GM18520 (cell line): ENCODE measurements around the gene TPSB2.

ENCODE experiments used
- ATAC-seq: cut with Tn5 transposase; IDR thresholded peaks from one replicate; pipeline ENCODE4 v1.9.1; 2021; ENCODE audit not compliant: unreplicated experiment

Gene TPSB2

DNA sequence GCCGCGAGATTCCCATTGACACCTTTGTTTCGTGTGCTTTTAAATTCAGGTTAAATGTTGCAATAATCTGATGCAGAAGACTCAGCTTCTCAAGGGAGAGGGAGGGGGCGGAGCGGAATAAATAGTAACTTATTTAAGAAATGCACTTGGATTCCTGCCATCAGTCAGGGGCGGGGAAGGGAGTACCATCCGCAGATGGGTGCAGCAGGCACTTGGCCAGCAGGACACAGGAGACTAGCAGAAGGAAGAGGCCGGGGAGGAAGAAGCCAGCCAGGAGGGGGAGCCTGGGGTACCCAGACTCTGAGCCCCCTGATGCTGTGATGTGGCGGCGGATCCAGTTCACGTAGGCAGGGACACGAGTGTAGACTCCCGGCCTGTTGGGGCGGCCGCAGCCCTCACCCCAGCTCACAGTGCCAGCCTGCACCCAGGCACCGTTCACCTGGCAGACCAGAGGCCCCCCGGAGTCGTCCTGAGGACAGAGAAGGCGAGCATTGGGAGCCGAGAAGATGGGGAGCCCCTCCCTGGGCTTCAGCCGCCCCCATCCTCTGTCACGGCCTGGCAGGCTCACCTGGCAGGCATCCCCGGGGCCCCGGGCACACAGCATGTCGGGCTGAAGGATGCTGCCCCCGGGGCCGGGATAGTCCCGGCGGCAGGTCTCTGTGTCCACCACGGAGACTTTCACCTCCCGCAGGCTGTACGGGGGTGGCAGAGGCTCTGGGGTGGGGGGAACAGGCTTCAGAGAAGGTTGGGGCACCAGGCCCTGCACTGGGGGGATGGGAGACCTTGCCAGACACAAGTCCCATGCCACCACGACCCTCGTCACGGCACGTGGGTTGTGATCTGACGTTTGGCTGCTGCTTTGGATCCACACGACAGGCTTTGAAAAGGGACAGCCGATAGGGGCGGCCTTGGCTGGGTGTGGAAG is 8.1 kb downstream of the TPSB2 start:
- no peak for ATAC-seq

DNA sequence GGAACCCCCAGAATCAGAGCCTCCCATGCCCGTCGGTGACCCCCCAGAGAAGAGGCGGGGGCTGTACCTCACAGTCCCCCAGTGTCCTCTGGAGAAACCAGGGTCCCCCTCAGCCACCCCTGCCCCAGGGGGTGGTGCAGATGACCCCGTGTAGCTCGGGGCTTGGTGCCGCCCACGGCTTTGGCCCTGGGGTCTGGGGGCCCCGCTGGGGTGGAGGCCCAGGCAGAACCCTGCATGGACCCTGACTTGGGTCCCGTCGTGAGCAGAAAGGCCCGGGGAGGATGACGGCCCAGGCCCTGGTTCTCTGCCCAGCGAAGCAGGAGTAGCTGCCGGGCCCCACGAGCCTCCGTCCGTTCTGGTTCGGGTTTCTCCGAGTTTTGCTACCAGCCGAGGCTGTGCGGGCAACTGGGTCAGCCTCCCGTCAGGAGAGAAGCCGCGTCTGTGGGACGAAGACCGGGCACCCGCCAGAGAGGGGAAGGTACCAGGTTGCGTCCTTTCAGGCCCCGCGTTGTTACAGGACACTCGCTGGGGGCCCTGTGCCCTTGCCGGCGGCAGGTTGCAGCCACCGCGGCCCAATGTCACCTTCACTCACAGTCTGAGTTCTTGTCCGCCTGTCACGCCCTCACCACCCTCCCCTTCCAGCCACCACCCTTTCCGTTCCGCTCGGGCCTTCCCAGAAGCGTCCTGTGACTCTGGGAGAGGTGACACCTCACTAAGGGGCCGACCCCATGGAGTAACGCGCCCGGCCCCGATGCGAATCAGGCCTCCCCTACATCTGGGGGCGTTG is 8.9 kb downstream of the TPSB2 start:
- no peak for ATAC-seq

- ATAC-seq, result no peak
These were observed 9.8 kb downstream of the TPSB2 start for GRCh38 chr16:1220098-1220728.

DNA sequence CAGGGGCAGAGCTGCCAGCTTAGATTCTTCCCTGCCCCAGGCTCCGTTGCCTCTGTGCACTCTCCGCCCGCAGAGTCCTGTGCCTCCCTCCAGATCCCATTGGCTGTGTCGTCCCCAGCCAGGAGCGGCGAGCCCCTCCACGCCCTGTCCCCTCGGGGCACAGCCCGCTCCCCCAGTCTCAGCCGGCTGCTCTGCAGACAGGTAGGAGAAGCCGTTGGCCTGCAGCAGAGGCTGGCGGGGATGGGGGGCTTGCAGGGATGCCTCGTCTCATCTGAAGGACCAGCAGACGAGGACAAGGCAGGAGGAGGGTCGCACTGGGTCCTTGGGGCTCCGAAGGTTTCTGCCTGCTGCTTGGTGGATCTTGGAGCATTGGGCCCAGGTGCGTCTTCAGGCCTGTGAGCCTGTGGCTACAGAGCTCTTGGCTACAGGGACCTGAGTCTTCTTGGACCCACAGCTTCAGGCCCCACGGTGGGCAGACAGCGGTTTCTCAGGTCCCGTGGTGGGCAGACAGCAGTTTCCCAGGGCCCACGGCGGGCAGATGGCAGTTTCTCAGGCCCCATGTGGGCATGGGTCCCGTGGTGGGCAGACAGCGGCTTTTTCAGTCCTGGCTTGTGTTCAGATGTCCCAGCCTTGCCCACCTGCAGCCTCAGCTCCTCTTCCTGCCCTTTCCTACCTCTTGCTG is 10.9 kb downstream of the TPSB2 start:
- ATAC-seq, result no peak

DNA sequence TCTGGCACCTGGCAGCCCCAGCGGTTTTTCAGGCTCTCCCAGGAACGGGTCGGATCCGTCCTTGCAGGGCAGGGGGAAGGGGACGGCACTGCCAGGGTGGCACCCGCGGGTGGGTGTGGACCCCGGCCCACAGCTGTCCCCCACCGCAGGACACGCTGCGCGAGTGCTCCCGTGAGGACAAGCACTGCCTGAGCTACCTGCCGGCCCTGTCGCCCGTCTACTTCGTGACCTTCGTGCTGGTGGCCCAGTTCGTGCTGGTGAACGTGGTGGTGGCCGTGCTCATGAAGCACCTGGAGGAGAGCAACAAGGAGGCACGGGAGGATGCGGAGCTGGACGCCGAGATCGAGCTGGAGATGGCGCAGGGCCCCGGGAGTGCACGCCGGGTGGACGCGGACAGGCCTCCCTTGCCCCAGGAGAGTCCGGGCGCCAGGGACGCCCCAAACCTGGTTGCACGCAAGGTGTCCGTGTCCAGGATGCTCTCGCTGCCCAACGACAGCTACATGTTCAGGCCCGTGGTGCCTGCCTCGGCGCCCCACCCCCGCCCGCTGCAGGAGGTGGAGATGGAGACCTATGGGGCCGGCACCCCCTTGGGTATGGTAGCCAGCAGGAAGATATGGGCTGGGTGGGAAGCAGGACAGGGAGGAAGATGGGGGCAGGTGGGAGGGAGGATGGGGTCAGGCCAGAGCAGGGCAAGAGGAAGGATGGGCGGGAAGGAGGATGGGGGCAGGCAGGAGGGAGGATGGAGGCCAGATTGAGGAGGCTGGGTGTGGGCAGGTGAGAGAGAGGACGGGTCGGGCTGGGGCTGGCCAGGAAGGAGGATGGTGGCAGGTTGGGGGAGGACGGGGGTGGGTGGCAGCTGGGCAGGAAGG is 11.7 kb downstream of the TPSB2 start:
- ATAC-seq, result no peak

DNA sequence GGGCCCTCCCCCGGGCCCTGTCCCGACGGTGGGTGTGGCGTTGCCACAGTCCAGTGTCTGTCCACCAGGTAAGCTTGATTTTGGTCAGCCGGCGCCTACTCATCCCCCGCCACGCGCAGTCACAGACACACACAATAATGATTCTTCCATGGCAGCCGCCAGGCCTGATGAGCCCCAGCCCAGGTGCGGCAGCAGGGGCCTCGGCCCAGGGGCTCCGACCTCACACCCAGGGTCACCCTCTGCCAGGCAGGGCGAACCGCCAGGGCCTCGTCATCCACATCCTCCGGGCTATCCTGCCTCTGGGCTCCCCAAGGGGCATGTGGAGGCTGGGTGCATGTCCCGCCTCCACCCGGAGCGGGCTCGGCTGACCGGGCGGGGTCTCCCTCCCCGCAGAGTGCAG is 12.5 kb downstream of the TPSB2 start:
- ATAC-seq, result no peak

GRCh38 chr16:1216681-1217400 is 13.1 kb downstream of the TPSB2 start:
- ATAC-seq, result no peak

DNA sequence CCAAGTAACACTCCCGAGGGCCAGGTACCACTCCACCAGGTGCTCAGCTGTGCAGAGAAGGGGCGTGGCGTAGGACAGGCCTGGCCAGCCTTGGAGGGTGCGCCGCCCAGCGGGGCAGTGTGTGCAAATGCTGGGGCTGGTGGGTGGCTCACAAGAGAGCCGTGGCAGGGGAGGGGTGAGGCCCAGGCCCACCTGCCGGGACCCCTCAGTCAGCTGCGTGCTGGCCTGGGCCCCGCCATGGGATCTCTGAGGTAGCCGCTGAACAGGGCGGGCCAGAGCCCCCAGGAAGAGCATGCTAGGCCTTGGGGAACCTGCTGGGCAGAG is 13.7 kb downstream of the TPSB2 start:
- ATAC-seq, result no peak

DNA sequence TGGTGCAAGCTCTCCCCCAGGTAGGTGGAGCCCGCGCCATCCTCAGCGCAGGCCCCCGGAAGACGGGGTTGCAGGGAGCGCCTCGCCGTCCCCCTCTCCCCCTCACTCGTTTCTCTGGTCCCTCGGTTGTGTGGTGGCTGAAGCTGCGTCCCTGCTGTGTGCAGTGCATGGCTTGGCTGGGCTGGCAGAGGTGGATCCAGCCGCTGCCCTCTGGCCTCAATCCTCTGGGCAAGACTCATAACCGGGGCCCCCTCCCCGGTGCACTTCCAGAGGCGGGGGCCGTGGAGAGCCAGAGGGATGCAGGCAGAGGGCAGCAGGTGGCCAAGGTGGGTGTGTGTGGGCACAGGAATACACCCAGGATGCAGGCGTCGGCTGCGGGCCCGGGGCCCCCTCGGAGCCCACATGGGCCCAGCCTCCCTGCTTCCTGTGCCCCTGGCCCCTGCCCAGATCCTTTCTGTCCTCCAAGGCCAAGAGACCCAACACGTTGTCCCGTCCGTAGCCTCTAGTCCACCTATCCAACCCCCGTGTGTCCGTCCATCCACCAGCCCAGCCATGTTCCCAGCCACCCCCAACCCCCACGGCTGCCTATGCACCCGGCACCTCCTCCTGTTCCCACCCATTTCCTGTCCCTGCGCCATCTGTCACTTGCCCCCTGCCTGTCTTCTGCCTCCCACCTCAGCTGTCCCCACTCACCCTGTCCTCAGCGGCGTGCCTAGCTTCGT is 14.2 kb downstream of the TPSB2 start:
- no peak for ATAC-seq

DNA sequence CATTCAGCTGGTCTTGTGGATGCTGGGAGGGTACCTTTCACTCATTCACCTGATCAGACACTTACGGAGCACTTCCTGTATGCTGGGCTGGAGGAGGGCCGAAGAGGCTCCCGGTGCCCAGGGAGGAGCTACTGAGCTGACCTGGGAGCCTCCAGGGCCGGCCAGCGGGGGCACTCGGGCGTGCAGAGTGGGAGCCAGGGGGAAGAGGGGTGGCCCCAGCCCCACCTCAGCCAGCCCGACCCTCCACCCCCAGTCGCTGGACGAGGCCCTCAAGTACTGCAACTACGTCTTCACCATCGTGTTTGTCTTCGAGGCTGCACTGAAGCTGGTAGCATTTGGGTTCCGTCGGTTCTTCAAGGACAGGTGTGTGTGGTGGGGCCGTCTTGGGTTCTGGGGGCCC is 15.3 kb downstream of the TPSB2 start:
- no peak for ATAC-seq

- no peak for ATAC-seq
These were observed 16.1 kb downstream of the TPSB2 start for GRCh38 chr16:1213796-1214372.

GRCh38 chr16:1213231-1213630 is 16.8 kb downstream of the TPSB2 start:
- no peak for ATAC-seq

DNA sequence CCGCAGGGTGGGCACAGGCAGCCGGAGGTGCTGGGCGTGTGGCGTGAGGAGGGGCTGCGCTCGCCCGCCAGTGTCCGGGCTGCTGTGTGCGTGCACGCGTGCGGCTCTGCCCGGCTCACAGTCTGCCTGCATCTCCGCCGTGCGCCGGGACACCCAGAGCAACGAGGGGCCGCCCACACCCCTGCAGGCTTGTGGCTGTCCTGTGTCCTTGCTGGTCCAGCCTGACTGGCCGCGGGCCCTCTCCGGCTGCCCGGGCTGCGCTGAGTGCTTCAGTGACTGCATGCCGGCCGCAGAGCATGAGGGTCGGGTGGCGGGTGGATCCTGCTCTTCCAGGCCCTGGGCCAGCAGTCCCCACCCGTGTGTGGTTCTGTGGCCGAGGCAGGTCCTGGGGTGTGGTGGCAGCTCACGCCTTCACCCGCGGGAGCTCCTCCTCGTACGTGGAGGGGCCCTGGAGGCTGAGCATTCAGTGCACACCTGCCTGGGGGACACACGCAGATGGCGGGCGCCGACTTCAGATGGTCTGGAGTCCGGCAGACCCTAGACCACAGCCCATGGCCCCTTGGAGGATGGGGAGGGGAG is 17.3 kb downstream of the TPSB2 start:
- ATAC-seq, result no peak

DNA sequence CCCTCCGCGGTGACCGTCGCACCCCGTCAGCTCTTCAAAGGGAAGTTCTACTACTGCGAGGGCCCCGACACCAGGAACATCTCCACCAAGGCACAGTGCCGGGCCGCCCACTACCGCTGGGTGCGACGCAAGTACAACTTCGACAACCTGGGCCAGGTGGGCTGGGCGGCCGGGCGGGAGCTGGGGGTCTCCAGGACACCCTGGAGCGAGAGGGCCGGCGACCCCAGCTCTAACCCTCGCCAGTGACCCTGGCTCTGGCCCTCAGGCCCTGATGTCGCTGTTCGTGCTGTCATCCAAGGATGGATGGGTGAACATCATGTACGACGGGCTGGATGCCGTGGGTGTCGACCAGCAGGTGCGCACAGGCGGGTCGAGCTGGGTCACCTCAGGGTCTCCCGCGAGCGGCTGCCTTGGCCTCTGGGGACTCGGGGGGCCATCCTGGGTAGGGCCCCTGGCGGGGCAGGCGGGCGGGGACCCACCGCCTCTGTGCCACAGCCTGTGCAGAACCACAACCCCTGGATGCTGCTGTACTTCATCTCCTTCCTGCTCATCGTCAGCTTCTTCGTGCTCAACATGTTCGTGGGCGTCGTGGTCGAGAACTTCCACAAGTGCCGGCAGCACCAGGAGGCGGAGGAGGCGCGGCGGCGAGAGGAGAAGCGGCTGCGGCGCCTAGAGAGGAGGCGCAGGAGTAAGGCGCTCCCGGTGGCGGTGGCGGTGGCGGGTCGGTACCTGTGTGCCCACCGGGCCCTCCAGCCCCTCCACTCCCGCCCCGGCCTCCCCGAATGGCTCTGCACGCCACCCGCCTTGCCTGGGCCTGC is 18.3 kb downstream of the TPSB2 start:
- ATAC-seq, result no peak

GRCh38 chr16:1210461-1210860 is 19.5 kb downstream of the TPSB2 start:
- ATAC-seq, result no peak

DNA sequence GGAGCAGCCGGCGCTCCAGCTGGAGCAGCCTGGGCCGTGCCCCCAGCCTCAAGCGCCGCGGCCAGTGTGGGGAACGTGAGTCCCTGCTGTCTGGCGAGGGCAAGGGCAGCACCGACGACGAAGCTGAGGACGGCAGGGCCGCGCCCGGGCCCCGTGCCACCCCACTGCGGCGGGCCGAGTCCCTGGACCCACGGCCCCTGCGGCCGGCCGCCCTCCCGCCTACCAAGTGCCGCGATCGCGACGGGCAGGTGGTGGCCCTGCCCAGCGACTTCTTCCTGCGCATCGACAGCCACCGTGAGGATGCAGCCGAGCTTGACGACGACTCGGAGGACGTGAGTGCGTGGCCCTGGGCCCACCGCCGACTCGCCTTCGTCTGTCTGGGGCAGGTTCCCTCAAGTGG is 20.9 kb downstream of the TPSB2 start:
- ATAC-seq, result no peak

- ATAC-seq, result no peak
These were observed 21.6 kb downstream of the TPSB2 start for GRCh38 chr16:1208239-1208830.
